ENCODE results near the gene MSRB1.

DNA sequence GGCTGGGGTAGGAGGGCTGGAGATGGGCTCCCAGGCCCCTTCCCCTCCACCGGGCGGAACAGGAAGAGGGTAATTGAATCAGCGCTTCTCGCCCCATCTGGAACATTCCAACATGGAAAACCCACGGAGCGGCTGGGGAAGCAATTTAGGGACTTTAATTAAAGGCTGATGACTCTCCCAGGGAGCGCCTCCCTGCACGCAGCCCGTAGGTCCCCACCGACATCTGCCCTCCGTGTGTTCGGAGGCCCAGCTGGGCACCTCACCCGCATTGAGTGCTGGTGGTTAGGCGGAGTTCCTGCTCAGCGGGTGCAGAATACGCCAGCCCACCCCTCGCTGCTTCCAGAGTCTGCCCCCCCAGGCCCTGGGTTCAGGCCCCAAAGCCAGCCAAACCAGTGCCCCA is 34.8 kb downstream of the MSRB1 start:
- TF ChIP-seq EZH2 (IDR thresholded peaks at IDR 0.05; ENCODE audit: borderline replicate concordance, low read depth, low read length, severe bottlenecking) (no peak), POLR2AphosphoS5 (IDR thresholded peaks at IDR 0.05; ENCODE audit: insufficient read depth, low read depth, low read length) (no peak), POLR2A (IDR thresholded peaks at IDR 0.05; ENCODE audit: low read depth, low read length) (no peak)
- TF ChIP-seq, protein P1, sequence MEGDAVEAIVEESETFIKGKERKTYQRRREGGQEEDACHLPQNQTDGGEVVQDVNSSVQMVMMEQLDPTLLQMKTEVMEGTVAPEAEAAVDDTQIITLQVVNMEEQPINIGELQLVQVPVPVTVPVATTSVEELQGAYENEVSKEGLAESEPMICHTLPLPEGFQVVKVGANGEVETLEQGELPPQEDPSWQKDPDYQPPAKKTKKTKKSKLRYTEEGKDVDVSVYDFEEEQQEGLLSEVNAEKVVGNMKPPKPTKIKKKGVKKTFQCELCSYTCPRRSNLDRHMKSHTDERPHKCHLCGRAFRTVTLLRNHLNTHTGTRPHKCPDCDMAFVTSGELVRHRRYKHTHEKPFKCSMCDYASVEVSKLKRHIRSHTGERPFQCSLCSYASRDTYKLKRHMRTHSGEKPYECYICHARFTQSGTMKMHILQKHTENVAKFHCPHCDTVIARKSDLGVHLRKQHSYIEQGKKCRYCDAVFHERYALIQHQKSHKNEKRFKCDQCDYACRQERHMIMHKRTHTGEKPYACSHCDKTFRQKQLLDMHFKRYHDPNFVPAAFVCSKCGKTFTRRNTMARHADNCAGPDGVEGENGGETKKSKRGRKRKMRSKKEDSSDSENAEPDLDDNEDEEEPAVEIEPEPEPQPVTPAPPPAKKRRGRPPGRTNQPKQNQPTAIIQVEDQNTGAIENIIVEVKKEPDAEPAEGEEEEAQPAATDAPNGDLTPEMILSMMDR (IDR thresholded peaks at IDR 0.05; ENCODE audit: extremely low read depth in 1 of 2, insufficient read depth in 1 of 2, low read depth in 1 of 2, low read length in 2 of 2): no peak
- TF ChIP-seq, protein P2, sequence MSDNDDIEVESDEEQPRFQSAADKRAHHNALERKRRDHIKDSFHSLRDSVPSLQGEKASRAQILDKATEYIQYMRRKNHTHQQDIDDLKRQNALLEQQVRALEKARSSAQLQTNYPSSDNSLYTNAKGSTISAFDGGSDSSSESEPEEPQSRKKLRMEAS (IDR thresholded peaks at IDR 0.05; ENCODE audit: insufficient read depth, insufficient read length): no peak

Measured in endothelial cell of umbilical vein (primary cell).